ENCODE data around the gene CYBC1. TPM values are rescaled to one million over a fixed set of nuclear protein-coding genes. Genes with fewer than 3 reads are reported as not detected.

CYBC1 gene
- total RNA-seq, 1 experiment from 2014 or later = 71.7 TPM

GRCh38 chr17:82418001-82418986, 32.3 kb downstream of the CYBC1 start, which contains the start of the genes HEXD and OGFOD3:
Gene HEXD (plus strand): TSS chr17:82418347. CDS start chr17:82419800, 1,453 bp downstream.
Gene OGFOD3 (minus strand): TSS chr17:82418586. CDS start chr17:82418485, 101 bp downstream.
- H3K4me3 Mint-ChIP-seq = peak within 1 kb of the TSS; percentile 78
- ChIA-PET POLR2A (interaction anchor here (0.6 kb wide), 1 partner anchor 33 kb away, joined by 3 read pairs; no protein-coding TSS in a partner anchor), CTCF (interaction anchor here (0.8 to 1.0 kb wide), 2 partner anchors 8 to 10 kb away, joined by 3 read pairs; no protein-coding TSS in a partner anchor)
- DNase-seq (ENCODE audit: low spot score) = peak; percentile 78
- peaks cover 13% of the 10 kb centered on the region for H3K9me3 Mint-ChIP-seq
- peaks cover 31% of the 10 kb centered on the region for H3K36me3 Mint-ChIP-seq
- H3K4me1 Mint-ChIP-seq = peaks cover 13% of the 10 kb centered on the region
- no peaks in the 10 kb centered on the region for H3K27me3 Mint-ChIP-seq (ENCODE audit: low read depth)
- peak; percentile 76 for ATAC-seq
- H3K27ac Mint-ChIP-seq = peak within 1 kb of the TSS; percentile 60; the same call in 1 of the 2 replicates
- TF ChIP-seq RELA (CRISPR knock-in tag; IDR thresholded peaks at IDR 0.05; ENCODE audit: borderline replicate concordance) = no peak
- no peak for TF ChIP-seq ZNF138 (CRISPR knock-in tag; conservative IDR thresholded peaks at IDR 0.05)
- TF ChIP-seq PRRX2 (CRISPR knock-in tag; IDR thresholded peaks at IDR 0.05) = no peak
- TF ChIP-seq NFYB (CRISPR knock-in tag; conservative IDR thresholded peaks at IDR 0.05; ENCODE audit: low read depth) = no peak; the same call in 1 of the 2 replicates
- no peak for TF ChIP-seq AFF4 (CRISPR knock-in tag; IDR thresholded peaks at IDR 0.05; ENCODE audit: borderline replicate concordance)
- peak; percentile 68; the same call in 1 of the 2 replicates for TF ChIP-seq HMGXB4 (CRISPR knock-in tag; IDR thresholded peaks at IDR 0.05)
- TF ChIP-seq IRF1 (CRISPR knock-in tag; IDR thresholded peaks at IDR 0.05) = 0 out of 2 replicates have a peak, but pooled peaks have one; percentile 32
- TF ChIP-seq OVOL2 (CRISPR knock-in tag; IDR thresholded peaks at IDR 0.05; ENCODE audit: borderline replicate concordance) = no peak
- TF ChIP-seq MXD4 (CRISPR knock-in tag; IDR thresholded peaks at IDR 0.05; ENCODE audit: borderline replicate concordance) = no peak
- TF ChIP-seq SOX15 (CRISPR knock-in tag; IDR thresholded peaks at IDR 0.05) = no peak
- peak; percentile 93 for TF ChIP-seq FOXK1 (CRISPR knock-in tag; IDR thresholded peaks at IDR 0.05)
- no peak; the same call in none of the 2 replicates for TF ChIP-seq FOXP4 (CRISPR knock-in tag; IDR thresholded peaks at IDR 0.05)
- no peak for TF ChIP-seq STAT6 (CRISPR knock-in tag; conservative IDR thresholded peaks at IDR 0.05; ENCODE audit: low read depth)
- TF ChIP-seq IRF2 (CRISPR knock-in tag; IDR thresholded peaks at IDR 0.05; ENCODE audit: borderline replicate concordance, low read depth) = no peak
- TF ChIP-seq JAZF1 (CRISPR knock-in tag; IDR thresholded peaks at IDR 0.05) = no peak
- no peak; the same call in 1 of the 2 replicates for TF ChIP-seq PREB (CRISPR knock-in tag; IDR thresholded peaks at IDR 0.05; ENCODE audit: borderline replicate concordance)
- TF ChIP-seq TCF7 (CRISPR knock-in tag; IDR thresholded peaks at IDR 0.05; ENCODE audit: low read depth) = no peak
- TF ChIP-seq ZNF671 (CRISPR knock-in tag; IDR thresholded peaks at IDR 0.05) = no peak
- peak; percentile 76; the same call in 1 of the 2 replicates for TF ChIP-seq ETV6 (CRISPR knock-in tag; IDR thresholded peaks at IDR 0.05)
- TF ChIP-seq ZBTB43 (CRISPR knock-in tag; IDR thresholded peaks at IDR 0.05) = peak; percentile 87; the same call in 1 of the 2 replicates
- TF ChIP-seq SMAD4 (CRISPR knock-in tag; IDR thresholded peaks at IDR 0.05) = no peak
- 0 out of 2 replicates have a peak, but pooled peaks have one; percentile 68 for TF ChIP-seq ELF4 (CRISPR knock-in tag; IDR thresholded peaks at IDR 0.05; ENCODE audit: low read depth)

Data from WTC11 (cell line).